Breast epithelium (tissue), 4 donors: Measurements from ENCODE around the gene ZNF408. TPM values are rescaled to one million over a fixed set of nuclear protein-coding genes. Genes with fewer than 3 reads are reported as not detected.
A peak's percentile ranks its signal among the peaks of the same experiment; 100 is the strongest.
"Not testable (repeated sequence)": the region's sequence is repeated elsewhere in the genome, so short reads cannot be mapped to it uniquely, and the experiment has no call there.

Experiments
- DNase-seq, 2 donors: peaks; one replicate each; pipeline ENCODE4 v3.0.0-alpha.2; 2019; ENCODE audit warnings: low spot score in 2 of 2
- H3K27ac ChIP-seq, 2 donors: fragments of 200-600 bp; sonication (generic) in 1 of 2; one replicate each; pipeline ENCODE4 v1.5.1; 2016 to 2019; ENCODE audit warnings: mild to moderate bottlenecking in 1 of 2
- H3K27me3 ChIP-seq, 2 donors: fragments of 200-600 bp; sonication (generic) in 1 of 2; one replicate each; pipeline versions ENCODE4 v1.5.1 to v1.6.0; 2017 to 2019; ENCODE audit warnings: control low read depth in 1 of 2, mild to moderate bottlenecking in 1 of 2
- H3K36me3 ChIP-seq: fragments of 200-600 bp; one replicate; pipeline ENCODE4 v1.5.1; 2019
- H3K4me1 ChIP-seq, 2 donors: fragments of 200-600 bp; sonication (generic); one replicate each; pipeline ENCODE4 v1.5.1; 2016 to 2019; ENCODE audit warnings: control low read depth in 1 of 2
- H3K4me3 ChIP-seq, 3 donors: fragments of 200-600 bp; sonication (generic); 1 replicate in 2 of 3; 2 replicates in 1 of 3; pipeline ENCODE4 v1.5.1; 2016 to 2019; ENCODE audit warnings: mild to moderate bottlenecking in 3 of 3, moderate library complexity in 2 of 3
- H3K9me3 ChIP-seq, 2 donors: fragments of 200-600 bp; sonication (generic) in 1 of 2; one replicate each; pipeline ENCODE4 v1.5.1; 2016 to 2019; ENCODE audit warnings: control low read depth in 1 of 2
- CTCF ChIP-seq, 3 donors: fragments of 450-650 bp; IDR thresholded peaks; one replicate each; pipeline ENCODE4 v1.5.1; 2016 to 2017; ENCODE audit warnings: antibody characterized with exemption in 3 of 3, mild to moderate bottlenecking in 3 of 3, moderate library complexity in 3 of 3
- POLR2A ChIP-seq: fragments of 450-650 bp; IDR thresholded peaks from one replicate; pipeline ENCODE4 v1.6.1; 2016; ENCODE audit warnings: antibody characterized with exemption, mild to moderate bottlenecking, moderate library complexity
- POLR2AphosphoS5 ChIP-seq, 3 donors: sonication (generic); formaldehyde crosslinking; IDR thresholded peaks; one replicate each; pipeline ENCODE4 v1.6.1; 2017; ENCODE audit warnings: antibody characterized with exemption in 3 of 3
- intact Hi-C: fragments of 100-400 bp; cut with DNase I; formaldehyde crosslinking; loops from one replicate; pipeline ENCODE4 v1.15.1; 2023; ENCODE audit warnings: low total_unique reads
- total RNA-seq, 3 donors: library from RNA; depleted of rRNA; stranded (reverse); fragments of >200 nt; gene quantifications; one replicate each; pipeline ENCODE4 v1.1.0, GENCODE V29; 2016

ZNF408 gene
- total RNA-seq, 3 donors from 2014 or later: 6.4 to 8.0 (median 7.5) TPM

GRCh38 chr11:46705070-46705688 lies 4.3 kb downstream of the ZNF408 start:
- peaks cover 0 to 7% of the 10 kb centered on the region in 2 donors for H3K4me1 ChIP-seq
- TF ChIP-seq POLR2A (no peak), POLR2AphosphoS5 (IDR thresholded peaks at IDR 0.05) (no peak), CTCF (IDR thresholded peaks at IDR 0.05) (no peak)
- H3K4me3 ChIP-seq: no peak overlapping the region
- no peaks in the 10 kb centered on the region for H3K27me3 ChIP-seq
- H3K9me3 ChIP-seq: no peaks in the 10 kb centered on the region
- intact Hi-C loops: no loop called here
- no peak for DNase-seq
- peaks cover 20% of the 10 kb centered on the region for H3K36me3 ChIP-seq
- H3K27ac ChIP-seq: no peak overlapping the region

GRCh38 chr11:46706886-46707285 lies 6.1 kb downstream of the ZNF408 start:
- H3K4me3 ChIP-seq: no peak overlapping the region
- H3K27ac ChIP-seq: no peak overlapping the region
- intact Hi-C loops: no loop called here
- H3K9me3 ChIP-seq: no peaks in the 10 kb centered on the region
- TF ChIP-seq POLR2A (no peak), POLR2AphosphoS5 (IDR thresholded peaks at IDR 0.05) (no peak), CTCF (IDR thresholded peaks at IDR 0.05) (no peak)
- peaks cover 20% of the 10 kb centered on the region for H3K36me3 ChIP-seq
- DNase-seq: no peak
- H3K27me3 ChIP-seq: no peaks in the 10 kb centered on the region
- H3K4me1 ChIP-seq: peaks cover 0 to under 1% of the 10 kb centered on the region in 2 donors

- H3K4me3 ChIP-seq, H3K27me3 ChIP-seq, H3K4me1 ChIP-seq, H3K9me3 ChIP-seq, DNase-seq, intact Hi-C loops, H3K27ac ChIP-seq: not testable (repeated sequence)
- peaks cover 15% of the 10 kb centered on the region for H3K36me3 ChIP-seq
Observed at GRCh38 chr11:46709351-46709750, 8.5 kb downstream of the ZNF408 start.

- no peak for DNase-seq
- H3K36me3 ChIP-seq: peaks cover under 1% of the 10 kb centered on the region
- TF ChIP-seq POLR2A: no peak
- peak in 2 of 3 donors; percentile 9 to 15 for TF ChIP-seq POLR2AphosphoS5 (IDR thresholded peaks at IDR 0.05)
- peak overlapping the region; percentile 80 to 93 for H3K27ac ChIP-seq
- no peaks in the 10 kb centered on the region for H3K4me1 ChIP-seq
- intact Hi-C loops: no loop called here
- H3K4me3 ChIP-seq: peak overlapping the region in 1 of 3 donors; percentile 11
- no peaks in the 10 kb centered on the region for H3K9me3 ChIP-seq
- H3K27me3 ChIP-seq: no peaks in the 10 kb centered on the region
Observed at GRCh38 chr11:46710821-46711269, 10.0 kb downstream of the ZNF408 start.

GRCh38 chr11:46711303-46711702 lies 10.5 kb downstream of the ZNF408 start:
- Histone ChIP-seq H3K9me3 (no peaks in the 10 kb centered on the region), H3K4me1 (no peaks in the 10 kb centered on the region), H3K4me3 (peak overlapping the region in 1 of 3 donors; percentile 11), H3K27me3 (no peaks in the 10 kb centered on the region), H3K36me3 (no peaks in the 10 kb centered on the region), H3K27ac (peak overlapping the region; percentile 80 to 93)
- TF ChIP-seq POLR2AphosphoS5 (IDR thresholded peaks at IDR 0.05) (no peak), POLR2A (no peak), CTCF (IDR thresholded peaks at IDR 0.05) (no peak)
- no peak for DNase-seq
- intact Hi-C loops: no loop called here

- H3K36me3 ChIP-seq: no peaks in the 10 kb centered on the region
- H3K27ac ChIP-seq: no peak overlapping the region
- intact Hi-C loops: no loop called here
- no peaks in the 10 kb centered on the region for H3K9me3 ChIP-seq
- H3K4me1 ChIP-seq: no peaks in the 10 kb centered on the region
- no peak for DNase-seq
- no peak for TF ChIP-seq CTCF (IDR thresholded peaks at IDR 0.05)
- no peak for TF ChIP-seq POLR2AphosphoS5 (IDR thresholded peaks at IDR 0.05)
- no peak for TF ChIP-seq POLR2A
- H3K27me3 ChIP-seq: no peaks in the 10 kb centered on the region
- H3K4me3 ChIP-seq: no peak overlapping the region
Observed at GRCh38 chr11:46712874-46713576, 12.2 kb downstream of the ZNF408 start.

- H3K27ac ChIP-seq, H3K4me1 ChIP-seq, H3K36me3 ChIP-seq, H3K9me3 ChIP-seq, intact Hi-C loops, H3K27me3 ChIP-seq, DNase-seq, H3K4me3 ChIP-seq: not testable (repeated sequence)
Observed at GRCh38 chr11:46717825-46718154, 17.0 kb downstream of the ZNF408 start.
